GM12878 (cell line): ENCODE results near the gene SNRPA. TPM values are rescaled to one million over a fixed set of nuclear protein-coding genes. Genes with fewer than 3 reads are reported as not detected.

ENCODE experiments used
- ATAC-seq: fragments of 200-7000 bp; cut with Tn5 transposase; 3 replicates; pipeline ENCODE4 v1.9.1; 2020; ENCODE audit warnings: mild to moderate bottlenecking, moderate library complexity
- BruUV-seq: library from RNA; stranded (reverse); fragments of 400-500 nt; replicated peaks from 2 replicates; lab custom pipeline; 2021; lab: Mats Ljungman, UMichigan
- CTCF ChIA-PET: fragments of 300-600 bp; sonication (Branson Sonifier 250); formaldehyde crosslinking; extraction: SDS; loops from one replicate; lab custom pipeline; 2021; ENCODE audit warnings: inconsistent platforms; lab: Yijun Ruan, JAX
- POLR2A ChIA-PET: fragments of 350-600 bp; formaldehyde crosslinking; extraction: SDS; loops from one replicate; lab custom pipeline; 2021; ENCODE audit warnings: inconsistent platforms; lab: Charles Lee
- RAD21 ChIA-PET: fragments of 300-600 bp; sonication (Branson Sonifier 250); formaldehyde crosslinking; loops from one replicate; lab custom pipeline; 2023; ENCODE audit warnings: antibody characterized with exemption; ENCODE audit not compliant: unreplicated experiment; lab: Charles Lee
- SMC1A ChIA-PET: fragments of 300-600 bp; sonication (Branson Sonifier 250); formaldehyde crosslinking; loops from one replicate; lab custom pipeline; 2023; ENCODE audit not compliant: unreplicated experiment, uncharacterized antibody; lab: Charles Lee
- DNase-seq: peaks from one replicate; pipeline ENCODE4 v3.0.0-alpha.2; 2011; ENCODE audit warnings: low read depth, low spot score
- FAIRE-seq: peaks from 3 replicates; lab custom pipeline; 2011; peaks lifted over from hg19 to GRCh38; lab: Jason Lieb, UNC
- H2AFZ ChIP-seq: 2 replicates; pipeline ENCODE4 v1.6.0; 2011; ENCODE audit warnings: low read depth, low read length, control low read depth; ENCODE audit not compliant: control insufficient read depth
- H3K27ac ChIP-seq: 2 replicates; pipeline ENCODE4 v1.5.1; 2011; ENCODE audit warnings: control low read depth; ENCODE audit not compliant: control insufficient read depth, insufficient read depth
- H3K27me3 ChIP-seq, 2 experiments: replicated peaks in 1 of 2; 2 replicates each; pipeline versions ENCODE4 v1.6.0 to v1.6.1; 2011; ENCODE audit warnings: low read length in 1 of 2; ENCODE audit not compliant: control insufficient read depth in 2 of 2, insufficient read depth in 2 of 2
- H3K36me3 ChIP-seq, 2 experiments: 2 replicates each; pipeline ENCODE4 v1.5.1; 2011; ENCODE audit warnings: low read length in 1 of 2; ENCODE audit not compliant: control insufficient read depth in 2 of 2, insufficient read depth in 2 of 2
- H3K4me1 ChIP-seq: 2 replicates; pipeline ENCODE4 v1.6.1; 2011; ENCODE audit warnings: mild to moderate bottlenecking, low read length, moderate library complexity, mixed read lengths; ENCODE audit not compliant: control insufficient read depth, insufficient read depth
- H3K4me2 ChIP-seq: 2 replicates; pipeline ENCODE4 v1.6.0; 2011; ENCODE audit warnings: control low read depth; ENCODE audit not compliant: control insufficient read depth, insufficient read depth
- H3K4me3 ChIP-seq: fragments of 200-600 bp; sonication (generic); 2 replicates; pipeline ENCODE4 v1.5.1; 2016
- H3K79me2 ChIP-seq: 2 replicates; pipeline ENCODE4 v1.6.0; 2011; ENCODE audit warnings: low read length; ENCODE audit not compliant: control insufficient read depth, insufficient read depth
- H3K9ac ChIP-seq: 2 replicates; pipeline ENCODE4 v1.8.0; 2011; ENCODE audit warnings: low read length, control low read depth, mixed read lengths; ENCODE audit not compliant: control insufficient read depth, insufficient read depth
- H3K9me3 ChIP-seq: replicated peaks from 3 replicates; pipeline ENCODE4 v1.5.1; 2011; ENCODE audit warnings: mild to moderate bottlenecking, low read length; ENCODE audit not compliant: control insufficient read depth, insufficient read depth
- H4K20me1 ChIP-seq: 2 replicates; pipeline ENCODE4 v1.6.0; 2011; ENCODE audit not compliant: control insufficient read depth, insufficient read depth
- ATF7 ChIP-seq: fragments of 450-650 bp; IDR thresholded peaks from 2 replicates; pipeline ENCODE4 v1.6.1; 2016; ENCODE audit warnings: low read depth, mild to moderate bottlenecking
- BMI1 ChIP-seq: fragments of 450-650 bp; IDR thresholded peaks from 2 replicates; pipeline ENCODE4 v1.6.1; 2016; ENCODE audit warnings: mild to moderate bottlenecking, moderate library complexity, borderline replicate concordance
- CBX3 ChIP-seq: fragments of 200-600 bp; sonication (generic); IDR thresholded peaks from 2 replicates; pipeline ENCODE4 v1.6.1; 2016; ENCODE audit warnings: low read depth, borderline replicate concordance
- CHD1 ChIP-seq: IDR thresholded peaks from 2 replicates; pipeline ENCODE4 v1.6.1; 2012; ENCODE audit warnings: low read depth, low read length, improper control_type of control experiment
- GABPA ChIP-seq: IDR thresholded peaks from 2 replicates; pipeline ENCODE4 v1.6.1; 2014; ENCODE audit warnings: antibody characterized with exemption, low read depth, mild to moderate bottlenecking, inconsistent platforms
- KAT2A ChIP-seq: conservative IDR thresholded peaks from 2 replicates; pipeline ENCODE4 v1.6.1; 2011; ENCODE audit warnings: low read depth, low read length; ENCODE audit not compliant: control insufficient read depth
- MTA3 ChIP-seq: IDR thresholded peaks from 2 replicates; pipeline ENCODE4 v1.6.1; 2012; ENCODE audit warnings: low read length, inconsistent platforms, borderline replicate concordance
- NFIC ChIP-seq: IDR thresholded peaks from 2 replicates; pipeline ENCODE4 v1.6.1; 2012; ENCODE audit warnings: low read depth, mild to moderate bottlenecking, inconsistent platforms, low read length, moderate library complexity
- NR2F1 ChIP-seq: fragments of 450-650 bp; conservative IDR thresholded peaks from 2 replicates; pipeline ENCODE4 v1.6.1; 2017; ENCODE audit warnings: mild to moderate bottlenecking
- PAX8 ChIP-seq: fragments of 450-650 bp; IDR thresholded peaks from 2 replicates; pipeline ENCODE4 v1.6.1; 2017; ENCODE audit warnings: mild to moderate bottlenecking, moderate library complexity
- RB1 ChIP-seq: fragments of 450-650 bp; formaldehyde crosslinking; IDR thresholded peaks from 2 replicates; pipeline ENCODE4 v1.6.1; 2017; ENCODE audit warnings: mild to moderate bottlenecking, borderline replicate concordance
- RUNX3 ChIP-seq: IDR thresholded peaks from 2 replicates; pipeline ENCODE4 v1.6.1; 2012; ENCODE audit warnings: low read length, inconsistent platforms
- SIX5 ChIP-seq: IDR thresholded peaks from 2 replicates; pipeline ENCODE4 v1.6.1; 2011; ENCODE audit warnings: mild to moderate bottlenecking, low read depth, low read length, moderate library complexity; ENCODE audit not compliant: severe bottlenecking
- WRNIP1 ChIP-seq: IDR thresholded peaks from 2 replicates; pipeline ENCODE4 v1.6.1; 2011; ENCODE audit warnings: low read depth, low read length, improper control_type of control experiment, borderline replicate concordance
- ZBTB33 ChIP-seq: fragments of 450-650 bp; IDR thresholded peaks from 2 replicates; pipeline ENCODE4 v1.6.1; 2017; ENCODE audit warnings: mild to moderate bottlenecking
- ZNF274 ChIP-seq: IDR thresholded peaks from one replicate; pipeline ENCODE4 v1.8.0; 2011; ENCODE audit not compliant: insufficient read length, insufficient read depth
- WGBS: methylation state at CpG from one replicate; pipeline ENCODE4 v1.1.6; 2016; ENCODE audit warnings: low lambda C conversion rate; ENCODE audit not compliant: insufficient replicate concordance, insufficient coverage; ENCODE audit errors: missing lambda C conversion rate; 5-methylcytosine and 5-hydroxymethylcytosine counted together
- in situ Hi-C: fragments of 300-500 bp; cut with MboI; formaldehyde crosslinking; loops from 9 replicates; pipeline ENCODE4 v1.14.3; 2018; ENCODE audit warnings: mixed read lengths
- intact Hi-C: fragments of 100-400 bp; cut with micrococcal nuclease; formaldehyde crosslinking; loops from one replicate; pipeline ENCODE4 v1.14.2; 2022; ENCODE audit not compliant: unreplicated experiment
- polyA plus RNA-seq, 11 experiments: library from polyadenylated mRNA; depleted of rRNA in 4 of 11; unstranded in 6 of 11; stranded (reverse) in 5 of 11; fragments of >200 nt; fragmentation: Nextera tagmentation in 4 of 11; fragmentation: Illumina TruSeq in 1 of 11; extraction: Ambion mirVana in 4 of 11; extraction: Trizol in 1 of 11; gene quantifications; 1 replicate in 1 of 11; 2 replicates in 10 of 11; pipeline versions ENCODE4 v1.2.1 to v1.2.3, GENCODE V29; 2011 to 2016; ENCODE audit warnings: inconsistent platforms in 2 of 11, missing spikeins in 2 of 11, low read depth in 1 of 11
- total RNA-seq, 4 experiments: library from RNA; depleted of rRNA in 3 of 4; stranded (reverse); fragments of >200 nt in 3 of 4; fragmentation: Illumina TruSeq in 1 of 4; extraction: Trizol in 1 of 4; gene quantifications; 2 replicates each; pipeline versions ENCODE4 v1.2.1 to v1.2.3, GENCODE V29; 2013 to 2021

SNRPA gene
- total and polyA plus RNA-seq, 10 of the 15 experiments (the other 5 are each of a cell fraction or from before 2014, with no cell fraction given) = 14.8 to 299 (median 202) TPM

DNA sequence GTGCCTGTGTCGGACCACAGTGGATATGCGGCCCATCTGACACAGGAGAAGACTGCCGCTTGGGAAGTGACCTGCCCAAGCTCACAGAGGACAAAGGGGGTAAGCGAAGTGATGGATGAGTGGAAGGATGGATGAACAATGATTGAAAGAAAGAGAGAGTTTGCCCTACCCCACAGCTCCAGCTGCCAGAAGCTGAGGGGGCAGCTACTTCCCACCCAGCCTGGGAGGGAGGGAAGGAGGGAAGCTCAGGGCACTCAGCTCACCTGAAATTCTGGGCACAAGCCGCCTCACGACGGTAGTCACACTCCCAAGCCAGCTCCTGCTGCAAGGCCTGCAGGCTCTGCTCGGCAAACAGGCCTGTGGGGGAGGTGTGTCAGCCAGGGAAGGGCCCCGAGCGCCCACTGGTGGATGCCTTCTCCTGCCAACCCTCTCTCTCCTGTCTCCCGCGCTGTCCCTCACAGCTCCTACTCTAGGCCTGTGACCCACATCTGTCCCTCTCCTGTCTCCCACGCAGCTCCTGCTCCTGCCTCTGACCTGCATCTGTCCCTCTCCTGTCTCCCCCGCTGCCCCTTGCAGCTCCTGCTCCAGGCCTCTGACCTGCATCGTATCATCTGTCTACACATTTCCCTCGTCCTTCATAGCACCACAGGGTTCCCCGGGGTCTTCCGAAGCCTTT lies 48.5 kb upstream of the SNRPA start:
- Histone ChIP-seq H3K4me3 (no peak overlapping the region), H4K20me1 (no peaks in the 10 kb centered on the region), H2AFZ (no peak overlapping the region), H3K4me2 (no peak overlapping the region), H3K36me3 (peaks cover 3 to 6% of the 10 kb centered on the region in 2 experiments), H3K79me2 (no peaks in the 10 kb centered on the region), H3K4me1 (no peaks in the 10 kb centered on the region), H3K9me3 (no peaks in the 10 kb centered on the region), H3K27ac (no peak overlapping the region), H3K27me3 (no peaks in the 10 kb centered on the region), H3K9ac (no peak overlapping the region)
- RAD21 ChIA-PET = no interaction called here
- POLR2A ChIA-PET = no interaction called here
- BruUV-seq = no TSS peak
- TF ChIP-seq KAT2A (no peak), CBX3 (no peak), NFIC (no peak), WRNIP1 (no peak), BMI1 (no peak), SIX5 (no peak)
- no peak for DNase-seq
- intact Hi-C loops (no loop called here), in situ Hi-C loops (no loop called here)
- CTCF ChIA-PET = no interaction called here
- no peak for FAIRE-seq
- WGBS = 78% methylated on average over 18 of the region's 18 CpGs
- SMC1A ChIA-PET = no interaction called here
- ATAC-seq = no peak

GRCh38 chr19:40703029-40703755 lies 47.8 kb upstream of the SNRPA start:
- BruUV-seq = no TSS peak
- no peak overlapping the region for H3K27ac ChIP-seq
- 97% methylated on average over 23 of the region's 24 CpGs for WGBS
- no peaks in the 10 kb centered on the region for H4K20me1 ChIP-seq
- ChIA-PET CTCF (no interaction called here), RAD21 (no interaction called here), POLR2A (no interaction called here), SMC1A (no interaction called here)
- TF ChIP-seq CHD1 = no peak
- no peak for TF ChIP-seq PAX8
- no peak for TF ChIP-seq NR2F1
- TF ChIP-seq RB1 = no peak
- TF ChIP-seq GABPA = no peak
- no peak for TF ChIP-seq ZNF274
- no peak for TF ChIP-seq ATF7
- TF ChIP-seq ZBTB33 = no peak
- TF ChIP-seq RUNX3 = no peak
- no peak for TF ChIP-seq MTA3
- ATAC-seq = no peak
- intact Hi-C loops = no loop called here
- H3K4me3 ChIP-seq = no peak overlapping the region
- DNase-seq = no peak
- H3K9ac ChIP-seq = no peak overlapping the region
- no peaks in the 10 kb centered on the region for H3K27me3 ChIP-seq
- in situ Hi-C loops = no loop called here
- H3K9me3 ChIP-seq = no peaks in the 10 kb centered on the region
- FAIRE-seq = no peak
- peaks cover 3 to 6% of the 10 kb centered on the region in 2 experiments for H3K36me3 ChIP-seq
- H3K4me1 ChIP-seq = no peaks in the 10 kb centered on the region
- no peak overlapping the region for H3K4me2 ChIP-seq
- H2AFZ ChIP-seq = no peak overlapping the region
- H3K79me2 ChIP-seq = no peaks in the 10 kb centered on the region
